CD4-positive, alpha-beta memory T cell (primary cell): ENCODE results near the gene SECISBP2. TPM values are rescaled to one million over a fixed set of nuclear protein-coding genes. Genes with fewer than 3 reads are reported as not detected.
A peak's percentile ranks its signal among the peaks of the same experiment; 100 is the strongest.

Experiments
- CTCF ChIA-PET: fragments of 350-600 bp; sonication (Branson Sonifier 250); formaldehyde crosslinking; loops from one replicate; lab custom pipeline; 2021; ENCODE audit warnings: inconsistent platforms; ENCODE audit not compliant: partially characterized antibody; lab: Charles Lee
- POLR2A ChIA-PET: fragments of 350-600 bp; sonication (Branson Sonifier 250); formaldehyde crosslinking; loops from one replicate; lab custom pipeline; 2021; ENCODE audit not compliant: partially characterized antibody; lab: Charles Lee
- DNase-seq, 5 donors: peaks; one replicate each; pipeline versions ENCODE4 v3.0.0 to v3.0.0-alpha.2; 2020 to 2022; ENCODE audit warnings: mixed read lengths in 1 of 5
- H3K27ac ChIP-seq: one replicate; pipeline ENCODE4 v1.7.0; 2013; ENCODE audit warnings: low read depth, low read length
- H3K27me3 ChIP-seq: 2 replicates; pipeline ENCODE4 v1.7.0; 2013; ENCODE audit warnings: mild to moderate bottlenecking, low read length, moderate library complexity; ENCODE audit not compliant: insufficient read depth
- H3K36me3 ChIP-seq: 2 replicates; pipeline ENCODE4 v1.7.0; 2013; ENCODE audit warnings: mild to moderate bottlenecking, low read length, moderate library complexity; ENCODE audit not compliant: insufficient read depth
- H3K4me1 ChIP-seq: 2 replicates; pipeline ENCODE4 v1.7.0; 2013; ENCODE audit warnings: mild to moderate bottlenecking, low read length, moderate library complexity; ENCODE audit not compliant: insufficient read depth
- H3K4me3 ChIP-seq, 2 donors: one replicate each; pipeline ENCODE4 v1.7.0; 2013; ENCODE audit warnings: low read length in 2 of 2, mild to moderate bottlenecking in 1 of 2
- H3K9me3 ChIP-seq, 2 donors: one replicate each; pipeline ENCODE4 v1.7.0; 2013; ENCODE audit warnings: low read length in 2 of 2, control low read depth in 1 of 2; ENCODE audit not compliant: control insufficient read depth in 1 of 2
- H3K27ac Mint-ChIP-seq, 7 donors: one replicate each; pipeline ENCODE4 v1.8.0; 2020 to 2021; ENCODE audit warnings: mixed read lengths in 7 of 7, mild to moderate bottlenecking in 6 of 7, inconsistent platforms in 3 of 7, moderate library complexity in 3 of 7
- H3K27me3 Mint-ChIP-seq, 2 donors: one replicate each; pipeline ENCODE4 v1.8.0; 2020 to 2021; ENCODE audit warnings: mixed read lengths in 2 of 2
- H3K36me3 Mint-ChIP-seq, 2 donors: one replicate each; pipeline ENCODE4 v1.8.0; 2020 to 2021; ENCODE audit warnings: mixed read lengths in 2 of 2, inconsistent platforms in 1 of 2, mild to moderate bottlenecking in 1 of 2
- H3K4me1 Mint-ChIP-seq, 4 donors: one replicate each; pipeline ENCODE4 v1.8.0; 2020 to 2021; ENCODE audit warnings: mixed read lengths in 4 of 4, mild to moderate bottlenecking in 1 of 4
- H3K4me3 Mint-ChIP-seq, 8 donors: one replicate each; pipeline ENCODE4 v1.8.0; 2020 to 2021; ENCODE audit warnings: mixed read lengths in 8 of 8, mild to moderate bottlenecking in 7 of 8, moderate library complexity in 6 of 8, inconsistent platforms in 3 of 8
- H3K9me3 Mint-ChIP-seq, 8 donors: one replicate each; pipeline ENCODE4 v1.8.0; 2020 to 2021; ENCODE audit warnings: mixed read lengths in 8 of 8, mild to moderate bottlenecking in 5 of 8, inconsistent platforms in 3 of 8, moderate library complexity in 1 of 8
- intact Hi-C: fragments of 100-400 bp; cut with micrococcal nuclease; formaldehyde crosslinking; loops from one replicate; pipeline ENCODE4 v1.15.1; 2023
- polyA plus RNA-seq, 2 donors: library from polyadenylated mRNA; unstranded; fragments of 300-500 nt; fragmentation: Illumina TruSeq; gene quantifications; one replicate each; pipeline ENCODE4 v1.2.3, GENCODE V29; 2021
- total RNA-seq, 2 experiments: library from RNA; stranded (reverse); gene quantifications; one replicate each; pipeline ENCODE4 v1.2.3, GENCODE V29; 2021

SECISBP2 gene
- total and polyA plus RNA-seq, 4 experiments from 2014 or later = 12.5 to 112 (median 59.9) TPM

- Histone ChIP-seq H3K9me3 (no peaks in the 10 kb centered on the region), H3K4me3 (no peak overlapping the region), H3K27me3 (no peaks in the 10 kb centered on the region), H3K36me3 (peaks cover 18% of the 10 kb centered on the region), H3K27ac (no peak overlapping the region), H3K4me1 (peaks cover 30% of the 10 kb centered on the region)
- no peak for DNase-seq
- H3K9me3 Mint-ChIP-seq = peaks cover 0 to 7% (median 0%) of the 10 kb centered on the region in 8 donors
- intact Hi-C loops = no loop called here
- no peak overlapping the region for H3K4me3 Mint-ChIP-seq
- ChIA-PET POLR2A (interaction anchor here (1.2 to 1.8 kb wide), 2 partner anchors 97 to 176 kb away, joined by 3 to 6 read pairs; no protein-coding TSS in a partner anchor), CTCF (interaction anchor here (1.5 to 4.5 kb wide), 2 partner anchors 176 to 179 kb away, joined by 3 to 31 read pairs; no protein-coding TSS in a partner anchor)
- H3K4me1 Mint-ChIP-seq = peaks cover 16 to 43% (median 28%) of the 10 kb centered on the region in 4 donors
- H3K27ac Mint-ChIP-seq = peak overlapping the region; percentile 72 to 92 (median 84)
- no peaks in the 10 kb centered on the region for H3K27me3 Mint-ChIP-seq
- H3K36me3 Mint-ChIP-seq = peaks cover 20 to 23% of the 10 kb centered on the region in 2 donors
These were observed 54.7 kb downstream of the SECISBP2 start for GRCh38 chr9:89372979-89373378.

GRCh38 chr9:89374176-89374575 lies 55.9 kb downstream of the SECISBP2 start:
- ChIA-PET POLR2A (interaction anchor here (1.1 to 1.6 kb wide), 5 partner anchors 10 to 175 kb away, joined by 3 to 11 read pairs (median 4); no protein-coding TSS in a partner anchor), CTCF (interaction anchor here (0.9 to 4.5 kb wide), 2 partner anchors 175 to 219 kb away, joined by 3 to 31 read pairs; no protein-coding TSS in a partner anchor)
- Histone ChIP-seq H3K9me3 (no peaks in the 10 kb centered on the region), H3K27ac (no peak overlapping the region), H3K4me1 (peaks cover 30% of the 10 kb centered on the region), H3K36me3 (peaks cover 30% of the 10 kb centered on the region), H3K27me3 (no peaks in the 10 kb centered on the region), H3K4me3 (no peak overlapping the region)
- DNase-seq = no peak
- peaks cover 32 to 35% of the 10 kb centered on the region in 2 donors for H3K36me3 Mint-ChIP-seq
- H3K9me3 Mint-ChIP-seq = peaks cover 0 to 5% (median 0%) of the 10 kb centered on the region in 8 donors
- no peaks in the 10 kb centered on the region for H3K27me3 Mint-ChIP-seq
- peak overlapping the region in 6 of 7 donors; percentile 10 to 92 (median 80) for H3K27ac Mint-ChIP-seq
- peaks cover 16 to 38% (median 31%) of the 10 kb centered on the region in 4 donors for H3K4me1 Mint-ChIP-seq
- intact Hi-C loops = no loop called here
- peak overlapping the region in 1 of 8 donors; percentile 6 for H3K4me3 Mint-ChIP-seq

GRCh38 chr9:89375191-89375760 lies 57.0 kb downstream of the SECISBP2 start:
- CTCF ChIA-PET = interaction anchor here (0.7 to 4.5 kb wide), 5 partner anchors 8 to 218 kb away, joined by 3 to 31 read pairs (median 3); no protein-coding TSS in a partner anchor
- peak in 2 of 5 donors; percentile 31 to 41 for DNase-seq
- peaks cover 21 to 48% (median 37%) of the 10 kb centered on the region in 4 donors for H3K4me1 Mint-ChIP-seq

GRCh38 chr9:89376286-89376685 lies 58.0 kb downstream of the SECISBP2 start:
- Mint-ChIP-seq H3K27ac (peak overlapping the region in 5 of 7 donors; percentile 48 to 92 (median 76)), H3K4me3 (no peak overlapping the region), H3K36me3 (peaks cover 42 to 48% of the 10 kb centered on the region in 2 donors), H3K4me1 (peaks cover 24 to 58% (median 43%) of the 10 kb centered on the region in 4 donors), H3K9me3 (peaks cover 0 to 5% (median 0%) of the 10 kb centered on the region in 8 donors), H3K27me3 (no peaks in the 10 kb centered on the region)
- Histone ChIP-seq H3K36me3 (peaks cover 49% of the 10 kb centered on the region), H3K4me1 (peaks cover 27% of the 10 kb centered on the region), H3K27ac (no peak overlapping the region), H3K27me3 (no peaks in the 10 kb centered on the region), H3K9me3 (no peaks in the 10 kb centered on the region), H3K4me3 (no peak overlapping the region)
- intact Hi-C loops = loop anchor here (5.0 kb wide), 1 partner anchor 41 kb away; no protein-coding TSS in a partner anchor
- ChIA-PET POLR2A (interaction anchor here (0.8 to 1.1 kb wide), 2 partner anchors 12 to 45 kb away, joined by 3 to 5 read pairs; no protein-coding TSS in a partner anchor), CTCF (interaction anchor here (1.4 to 4.5 kb wide), 2 partner anchors 9 to 173 kb away, joined by 4 to 31 read pairs; no protein-coding TSS in a partner anchor)
- DNase-seq = no peak

More at GRCh38 chr9:89375191-89375760, 57.0 kb downstream of the SECISBP2 start:
- H3K27me3 ChIP-seq = no peaks in the 10 kb centered on the region
- peaks cover 39% of the 10 kb centered on the region for H3K36me3 ChIP-seq
- H3K9me3 ChIP-seq = no peaks in the 10 kb centered on the region
- no peaks in the 10 kb centered on the region for H3K27me3 Mint-ChIP-seq
- POLR2A ChIA-PET = interaction anchor here (0.7 to 1.6 kb wide), 5 partner anchors 9 to 174 kb away, joined by 3 to 11 read pairs (median 4); no protein-coding TSS in a partner anchor
- no peak overlapping the region for H3K4me3 ChIP-seq
- peak overlapping the region; percentile 73 to 92 (median 82) for H3K27ac Mint-ChIP-seq
- intact Hi-C loops = loop anchor here (5.0 kb wide), 1 partner anchor 42 kb away; no protein-coding TSS in a partner anchor
- peak overlapping the region; percentile 27 for H3K27ac ChIP-seq
- peaks cover 25% of the 10 kb centered on the region for H3K4me1 ChIP-seq
- peaks cover 0 to 5% (median 0%) of the 10 kb centered on the region in 8 donors for H3K9me3 Mint-ChIP-seq
- H3K4me3 Mint-ChIP-seq = peak overlapping the region in 1 of 8 donors; percentile 29
- H3K36me3 Mint-ChIP-seq = peaks cover 37 to 41% of the 10 kb centered on the region in 2 donors

DNA sequence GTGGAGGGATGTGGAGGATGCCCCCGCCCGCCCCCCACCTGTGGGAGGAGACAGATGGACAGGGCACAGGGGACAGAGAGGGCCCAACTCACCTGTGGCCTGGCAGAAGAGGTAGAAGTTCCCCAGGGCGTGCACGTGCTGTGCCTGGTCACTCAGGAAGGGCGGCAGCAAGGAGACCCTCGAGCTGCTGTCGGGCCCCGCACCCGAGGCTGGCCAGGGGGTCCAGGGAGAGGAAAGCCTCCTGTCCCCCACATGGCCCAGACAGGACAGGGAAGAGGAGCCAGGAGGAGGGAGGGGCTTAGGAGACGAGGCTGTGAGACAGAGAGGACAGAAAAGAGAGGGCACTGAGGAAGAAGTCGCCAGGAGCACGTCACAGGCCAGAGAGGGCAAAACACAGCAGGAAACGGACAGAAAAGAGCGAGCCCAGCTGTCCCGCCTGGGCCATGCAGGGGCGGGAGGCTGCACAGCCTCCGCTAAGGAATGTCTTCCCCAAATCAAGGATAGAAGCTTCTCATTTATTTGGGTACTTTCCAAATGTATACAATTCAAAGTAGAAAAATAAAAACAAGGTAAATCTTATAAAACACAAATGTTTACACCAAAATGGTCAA lies 58.5 kb downstream of the SECISBP2 start:
- peak overlapping the region in 1 of 8 donors; percentile 22 for H3K4me3 Mint-ChIP-seq
- H3K4me3 ChIP-seq = no peak overlapping the region
- CTCF ChIA-PET = interaction anchor here (4.5 kb wide), 1 partner anchor 172 kb away, joined by 31 read pairs; no protein-coding TSS in a partner anchor
- peaks cover 55% of the 10 kb centered on the region for H3K36me3 ChIP-seq
- H3K36me3 Mint-ChIP-seq = peaks cover 47 to 54% of the 10 kb centered on the region in 2 donors
- H3K4me1 ChIP-seq = peaks cover 27% of the 10 kb centered on the region
- H3K9me3 ChIP-seq = no peaks in the 10 kb centered on the region
- no peak overlapping the region for H3K27ac ChIP-seq
- no peaks in the 10 kb centered on the region for H3K27me3 Mint-ChIP-seq
- POLR2A ChIA-PET = interaction anchor here (0.8 to 1.1 kb wide), 2 partner anchors 12 to 31 kb away, joined by 3 read pairs; no protein-coding TSS in a partner anchor
- H3K4me1 Mint-ChIP-seq = peaks cover 28 to 64% (median 48%) of the 10 kb centered on the region in 4 donors
- H3K9me3 Mint-ChIP-seq = peaks cover 0 to 5% (median 0%) of the 10 kb centered on the region in 8 donors
- intact Hi-C loops = loop anchor here (5.0 kb wide), 1 partner anchor 40 kb away; no protein-coding TSS in a partner anchor
- H3K27ac Mint-ChIP-seq = peak overlapping the region; percentile 48 to 79 (median 75)
- no peak for DNase-seq
- H3K27me3 ChIP-seq = no peaks in the 10 kb centered on the region

DNA sequence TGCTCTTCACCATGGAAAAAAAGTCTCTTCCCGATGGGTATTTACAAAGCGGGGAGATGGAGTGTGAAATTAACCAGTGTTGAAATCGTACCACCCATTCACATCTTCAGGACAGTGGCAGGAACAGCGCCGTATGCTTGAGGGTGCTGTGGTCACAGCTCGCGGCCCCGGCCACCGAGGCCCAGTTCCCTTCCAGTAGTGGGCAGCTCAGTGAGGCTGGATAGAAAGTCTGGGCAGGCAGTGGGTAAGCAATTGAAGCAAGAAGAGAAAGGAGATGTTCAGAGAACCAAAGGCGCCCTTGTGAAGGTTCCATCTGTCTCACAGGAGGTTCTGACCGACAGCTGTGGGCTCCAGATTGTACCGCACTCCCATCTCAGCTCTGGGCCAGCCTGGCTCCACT lies 59.1 kb downstream of the SECISBP2 start:
- Histone ChIP-seq H3K27me3 (no peaks in the 10 kb centered on the region), H3K27ac (no peak overlapping the region), H3K9me3 (no peaks in the 10 kb centered on the region), H3K4me3 (no peak overlapping the region), H3K36me3 (peaks cover 60% of the 10 kb centered on the region), H3K4me1 (peaks cover 27% of the 10 kb centered on the region)
- Mint-ChIP-seq H3K4me1 (peaks cover 28 to 69% (median 52%) of the 10 kb centered on the region in 4 donors), H3K9me3 (peaks cover 0 to 5% (median 0%) of the 10 kb centered on the region in 8 donors), H3K4me3 (peak overlapping the region in 2 of 8 donors; percentile 21 to 51), H3K27me3 (no peaks in the 10 kb centered on the region), H3K27ac (peak overlapping the region in 5 of 7 donors; percentile 64 to 79 (median 75)), H3K36me3 (peaks cover 52 to 59% of the 10 kb centered on the region in 2 donors)
- ChIA-PET POLR2A (interaction anchor here (1.1 kb wide), 1 partner anchor 32 kb away, joined by 3 read pairs; no protein-coding TSS in a partner anchor), CTCF (no interaction called here)
- intact Hi-C loops = loop anchor here (5.0 kb wide), 1 partner anchor 40 kb away; no protein-coding TSS in a partner anchor
- no peak for DNase-seq
